ENCODE results near the gene RSPO1. TPM values are rescaled to one million over a fixed set of nuclear protein-coding genes. Genes with fewer than 3 reads are reported as not detected.

RSPO1 gene
- polyA plus RNA-seq, 3 donors from 2014 or later = not detected

Other genes with a start within 250 kb of the RSPO1 start
- 10 to 100 TPM in 2 of 3 donors, 1 to 10 TPM in 1; 9.6 to 14.6 (median 13.1) TPM for gene ZC3H12A, start 160.3 kb downstream of the RSPO1 start, polyA plus RNA-seq
- 100 to 1,000 TPM; 147 to 185 (median 181) TPM for gene MEAF6, start 120.1 kb downstream of the RSPO1 start, polyA plus RNA-seq
- 10 to 100 TPM in 1 of 3 donors, 1 to 10 TPM in 2; 2.1 to 10.8 (median 3.2) TPM for gene SNIP1, start 80.6 kb downstream of the RSPO1 start, polyA plus RNA-seq
- gene DNALI1, start 78.0 kb downstream of the RSPO1 start, polyA plus RNA-seq = not detected
- 10 to 100 TPM; 29.3 to 55.0 (median 40.8) TPM for gene GNL2, start 39.0 kb downstream of the RSPO1 start, polyA plus RNA-seq
- 1 to 10 TPM; 2.6 to 6.1 (median 5.4) TPM for gene CDCA8, start 57.6 kb upstream of the RSPO1 start, polyA plus RNA-seq
- gene EPHA10, start 130.2 kb upstream of the RSPO1 start, polyA plus RNA-seq = not detected
- gene MANEAL, start 159.0 kb upstream of the RSPO1 start, polyA plus RNA-seq = 1 to 10 TPM; 1.5 to 2.2 (median 1.7) TPM
- gene C1orf122, start 172.9 kb upstream of the RSPO1 start, polyA plus RNA-seq = 10 to 100 TPM; 33.9 to 58.9 (median 39.3) TPM
- 10 to 100 TPM; 17.7 to 44.1 (median 41.3) TPM for gene YRDC, start 173.3 kb upstream of the RSPO1 start, polyA plus RNA-seq
- 10 to 100 TPM in 2 of 3 donors, 1 to 10 TPM in 1; 7.7 to 19.0 (median 14.5) TPM for gene MTF1, start 224.7 kb upstream of the RSPO1 start, polyA plus RNA-seq

All from immature natural killer cell (primary cell).